Measurements from ENCODE around the gene UBE2G2.
A peak's percentile ranks its signal among the peaks of the same experiment; 100 is the strongest.

DNA sequence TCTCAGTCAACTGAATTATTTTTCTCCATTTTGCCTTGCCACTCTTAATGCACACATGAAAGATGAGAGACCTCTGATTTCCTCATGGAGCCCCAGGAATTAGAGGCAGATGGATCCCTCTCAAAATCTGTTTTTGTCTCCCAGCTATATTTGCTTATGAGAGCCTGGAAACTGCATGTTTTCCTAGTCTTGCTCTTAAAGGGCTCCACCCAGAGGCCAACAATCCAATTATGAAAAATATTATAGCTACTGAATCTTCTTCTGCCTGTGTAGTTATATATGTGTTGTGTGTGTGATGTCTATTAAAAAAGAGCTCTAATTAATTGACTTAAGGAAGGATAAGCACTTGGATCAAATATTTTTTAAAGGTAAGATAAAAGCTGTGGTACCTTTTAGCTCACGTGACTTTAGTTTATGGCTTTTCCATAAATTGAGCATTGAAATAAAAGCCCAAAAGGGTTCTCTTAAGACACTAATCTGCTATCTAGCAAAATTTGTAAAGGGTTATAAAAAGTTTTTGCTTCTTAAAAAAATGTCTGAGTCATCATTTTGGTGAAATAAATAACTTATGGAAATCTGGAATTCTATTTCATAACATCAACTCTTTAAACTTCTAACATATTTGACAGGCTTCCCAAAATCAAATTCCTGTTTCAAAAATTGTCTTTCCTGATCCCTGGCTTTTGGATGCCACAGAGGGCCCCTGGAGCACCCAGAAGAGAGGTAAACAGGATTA, 59.0 kb downstream of the UBE2G2 start:
- TF ChIP-seq CTCF (conservative IDR thresholded peaks at IDR 0.05; ENCODE audit: low read depth, low read length) (0 out of 2 replicates have a peak, but pooled peaks have one; percentile 17), MXI1 (IDR thresholded peaks at IDR 0.05; ENCODE audit: borderline replicate concordance, low read depth, low read length) (no peak), CHD1 (IDR thresholded peaks at IDR 0.05; ENCODE audit: low read depth, low read length) (no peak), BHLHE40 (IDR thresholded peaks at IDR 0.05; ENCODE audit: low read depth, low read length) (no peak), POLR2A (IDR thresholded peaks at IDR 0.05; ENCODE audit: low read depth, low read length) (no peak), RCOR1 (IDR thresholded peaks at IDR 0.05; ENCODE audit: insufficient replicate concordance, low read length) (no peak), RFX5 (IDR thresholded peaks at IDR 0.05; ENCODE audit: low read depth, low read length) (no peak), NFE2L2 (IDR thresholded peaks at IDR 0.05; ENCODE audit: low read depth, low read length) (no peak), MAZ (IDR thresholded peaks at IDR 0.05; ENCODE audit: borderline replicate concordance, low read depth, low read length) (no peak), SMC3 (IDR thresholded peaks at IDR 0.05; ENCODE audit: low read depth, low read length) (no peak), RAD21 (IDR thresholded peaks at IDR 0.05; ENCODE audit: low read length) (peak; percentile 23; the same call in 1 of the 2 replicates)
- TF ChIP-seq, protein P1, sequence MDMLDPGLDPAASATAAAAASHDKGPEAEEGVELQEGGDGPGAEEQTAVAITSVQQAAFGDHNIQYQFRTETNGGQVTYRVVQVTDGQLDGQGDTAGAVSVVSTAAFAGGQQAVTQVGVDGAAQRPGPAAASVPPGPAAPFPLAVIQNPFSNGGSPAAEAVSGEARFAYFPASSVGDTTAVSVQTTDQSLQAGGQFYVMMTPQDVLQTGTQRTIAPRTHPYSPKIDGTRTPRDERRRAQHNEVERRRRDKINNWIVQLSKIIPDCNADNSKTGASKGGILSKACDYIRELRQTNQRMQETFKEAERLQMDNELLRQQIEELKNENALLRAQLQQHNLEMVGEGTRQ (IDR thresholded peaks at IDR 0.05; ENCODE audit: low read depth, low read length): no peak
